Endothelial cell of umbilical vein (primary cell): ENCODE data around the gene ZNF428. TPM values are rescaled to one million over a fixed set of nuclear protein-coding genes. Genes with fewer than 3 reads are reported as not detected.
A peak's percentile ranks its signal among the peaks of the same experiment; 100 is the strongest.

Source experiments
- BruUV-seq: library from RNA; stranded (reverse); fragments of 400-500 nt; replicated peaks from 2 replicates; lab custom pipeline; 2021; lab: Mats Ljungman, UMichigan
- CTCF ChIA-PET: fragments of 300-600, 350-600 bp; sonication (Branson Sonifier 250); formaldehyde crosslinking; loops from one replicate; lab custom pipeline; 2021; ENCODE audit warnings: antibody characterized with exemption, inconsistent platforms; lab: Charles Lee
- POLR2A ChIA-PET: fragments of 300-600, 350-600 bp; sonication (Branson Sonifier 250); formaldehyde crosslinking; loops from one replicate; lab custom pipeline; 2021; ENCODE audit warnings: antibody characterized with exemption, inconsistent platforms; lab: Charles Lee
- DNase-seq: peaks from one replicate; pipeline ENCODE4 v3.0.0-alpha.2; 2011; ENCODE audit warnings: low read depth, low spot score
- FAIRE-seq: peaks from 2 replicates; lab custom pipeline; 2011; peaks lifted over from hg19 to GRCh38; lab: Jason Lieb, UNC
- H2AFZ ChIP-seq: 2 replicates; pipeline ENCODE4 v1.6.0; 2012; ENCODE audit warnings: low read depth, low read length, control low read depth, inconsistent platforms
- H3K27ac ChIP-seq: 2 replicates; pipeline ENCODE4 v1.5.1; 2011; ENCODE audit warnings: low read depth, mild to moderate bottlenecking, control low read depth, low read length, moderate library complexity; ENCODE audit not compliant: insufficient read depth
- H3K27me3 ChIP-seq, 2 experiments: 2 replicates each; pipeline versions ENCODE4 v1.6.0 to v1.6.1; 2011; ENCODE audit warnings: low read length in 2 of 2, mixed read lengths in 1 of 2; ENCODE audit not compliant: control insufficient read depth in 2 of 2, insufficient read depth in 2 of 2
- H3K36me3 ChIP-seq, 2 experiments: 2 replicates in 1 of 2; 3 replicates in 1 of 2; pipeline ENCODE4 v1.5.1; 2011; ENCODE audit warnings: low read length in 2 of 2, mild to moderate bottlenecking in 1 of 2, moderate library complexity in 1 of 2; ENCODE audit not compliant: control insufficient read depth in 2 of 2, insufficient read depth in 2 of 2; ENCODE audit errors: extremely low read depth in 1 of 2
- H3K4me1 ChIP-seq: 3 replicates; pipeline ENCODE4 v1.5.1; 2011; ENCODE audit warnings: mild to moderate bottlenecking, low read length; ENCODE audit not compliant: control insufficient read depth, insufficient read depth; ENCODE audit errors: extremely low read depth
- H3K4me2 ChIP-seq: 2 replicates; pipeline ENCODE4 v1.6.1; 2011; ENCODE audit warnings: low read length, control low read depth, mixed read lengths; ENCODE audit not compliant: insufficient read depth
- H3K4me3 ChIP-seq, 3 experiments: fragments of 200-600 bp in 1 of 3; sonication (generic), shearing (Covaris generic) in 1 of 3; replicated peaks in 1 of 3; 2 replicates each; pipeline ENCODE4 v1.5.1; 2011 to 2016; ENCODE audit warnings: control low read depth in 3 of 3, low read length in 3 of 3, mild to moderate bottlenecking in 2 of 3, inconsistent platforms in 1 of 3, low read depth in 1 of 3, moderate library complexity in 1 of 3; ENCODE audit not compliant: insufficient read depth in 1 of 3
- H3K79me2 ChIP-seq: 2 replicates; pipeline ENCODE4 v1.6.0; 2012; ENCODE audit warnings: low read length, inconsistent platforms; ENCODE audit not compliant: control insufficient read depth, insufficient read depth
- H3K9ac ChIP-seq: replicated peaks from 2 replicates; pipeline ENCODE3; 2011; ENCODE audit warnings: low read length, control low read depth; ENCODE audit not compliant: insufficient read depth; ENCODE audit errors: extremely low read depth
- H3K9me1 ChIP-seq: replicated peaks from 3 replicates; pipeline ENCODE4 v1.6.0; 2011; ENCODE audit warnings: mild to moderate bottlenecking, low read length; ENCODE audit not compliant: control insufficient read depth, insufficient read depth; ENCODE audit errors: extremely low read depth
- H3K9me3 ChIP-seq: replicated peaks from 2 replicates; pipeline ENCODE4 v1.5.1; 2012; ENCODE audit warnings: low read length, inconsistent platforms; ENCODE audit not compliant: control insufficient read depth, insufficient read depth
- H4K20me1 ChIP-seq: replicated peaks from 2 replicates; pipeline ENCODE3; 2011; ENCODE audit warnings: mild to moderate bottlenecking, low read length; ENCODE audit not compliant: control insufficient read depth, insufficient read depth; ENCODE audit errors: extremely low read depth
- CTCF ChIP-seq, 2 donors: IDR thresholded peaks; 1 replicate in 1 of 2; 2 replicates in 1 of 2; pipeline ENCODE4 v1.5.1; 2011; ENCODE audit warnings: low read length in 2 of 2, mild to moderate bottlenecking in 2 of 2, moderate library complexity in 2 of 2, control low read depth in 1 of 2, inconsistent platforms in 1 of 2, low read depth in 1 of 2; ENCODE audit not compliant: insufficient read depth in 1 of 2; ENCODE audit errors: extremely low read depth in 1 of 2
- EZH2 ChIP-seq: IDR thresholded peaks from 2 replicates; pipeline ENCODE4 v1.6.1; 2012; ENCODE audit warnings: borderline replicate concordance, low read depth, mild to moderate bottlenecking, moderate library complexity, low read length, inconsistent platforms; ENCODE audit not compliant: severe bottlenecking
- FOS ChIP-seq: IDR thresholded peaks from 2 replicates; pipeline ENCODE4 v1.6.1; 2011; ENCODE audit warnings: mild to moderate bottlenecking, low read length, moderate library complexity, borderline replicate concordance; ENCODE audit not compliant: insufficient read depth
- GATA2 ChIP-seq: IDR thresholded peaks from 2 replicates; pipeline ENCODE4 v1.7.0; 2011; ENCODE audit warnings: low read depth, mild to moderate bottlenecking, moderate library complexity, mixed read lengths, low read length; ENCODE audit not compliant: insufficient read length, insufficient read depth
- JUN ChIP-seq: IDR thresholded peaks from 2 replicates; pipeline ENCODE4 v1.6.1; 2011; ENCODE audit warnings: borderline replicate concordance, low read depth; ENCODE audit not compliant: insufficient read length, insufficient read depth
- MAX ChIP-seq: IDR thresholded peaks from 2 replicates; pipeline ENCODE4 v1.6.1; 2011; ENCODE audit not compliant: insufficient read depth, insufficient read length
- MYC ChIP-seq: IDR thresholded peaks from one replicate; pipeline ENCODE4 v1.6.1; 2011; ENCODE audit warnings: mild to moderate bottlenecking, low read depth, low read length
- POLR2A ChIP-seq: IDR thresholded peaks from 2 replicates; pipeline ENCODE4 v1.6.1; 2012; ENCODE audit warnings: low read depth, mild to moderate bottlenecking, control low read depth, low read length
- POLR2AphosphoS5 ChIP-seq: IDR thresholded peaks from 2 replicates; pipeline ENCODE4 v1.6.1; 2012; ENCODE audit warnings: low read depth, mild to moderate bottlenecking, control low read depth, low read length, moderate library complexity; ENCODE audit not compliant: insufficient read depth
- dilution Hi-C: fragments of 300-500 bp; cut with MboI; formaldehyde crosslinking; loops from one replicate; pipeline ENCODE4 v1.15.0; 2019; ENCODE audit warnings: low sequenced_read_pairs; ENCODE audit not compliant: extremely low pct_ligation_motif_present
- intact Hi-C: fragments of 100-400 bp; cut with micrococcal nuclease; formaldehyde crosslinking; loops from one replicate; pipeline ENCODE4 v1.10.0; 2022
- polyA plus RNA-seq, 4 experiments: library from polyadenylated mRNA; depleted of rRNA in 3 of 4; stranded (reverse) in 3 of 4; unstranded in 1 of 4; fragments of >200 nt; gene quantifications; 2 replicates each; pipeline versions ENCODE4 v1.2.1 to v1.2.3, GENCODE V29; 2011 to 2012; ENCODE audit warnings: missing spikeins in 1 of 4
- total RNA-seq: library from RNA; stranded (reverse); gene quantifications from 2 replicates; pipeline ENCODE4 v1.2.3, GENCODE V29; 2021

The ZNF428 gene
- total and polyA plus RNA-seq, 2 donors (not counting 3 experiments of a cell fraction or from before 2014, with no cell fraction given), result 29.2 to 56.2 TPM

GRCh38 chr19:43574424-43575155 is 44.8 kb downstream of the ZNF428 start:
- Histone ChIP-seq H3K27ac (peak overlapping the region; percentile 73), H3K9me3 (no peaks in the 10 kb centered on the region), H3K9ac (peak overlapping the region; percentile 87), H3K9me1 (no peaks in the 10 kb centered on the region), H3K79me2 (no peaks in the 10 kb centered on the region), H3K27me3 (no peaks in the 10 kb centered on the region), H4K20me1 (no peaks in the 10 kb centered on the region), H2AFZ (peak overlapping the region; percentile 49), H3K4me2 (peak overlapping the region; percentile 78), H3K4me3 (peak overlapping the region; percentile 52 to 86 (median 79)), H3K36me3 (no peaks in the 10 kb centered on the region), H3K4me1 (peaks cover 7% of the 10 kb centered on the region)
- TSS peak; percentile 97 for BruUV-seq
- peak; percentile 94 for FAIRE-seq
- intact Hi-C loops (loop anchor here (1.0 kb wide), 3 partner anchors 22 to 45 kb away; partner anchors contain the start of genes IRGQ, ZNF428 and ZNF576), dilution Hi-C loops (no loop called here)
- POLR2A ChIA-PET, result interaction anchor here (0.6 kb wide), 1 partner anchor 41 kb away, joined by 3 read pairs; no protein-coding TSS in a partner anchor
- peak; percentile 73 for DNase-seq
- TF ChIP-seq GATA2, result no peak
- no peak for TF ChIP-seq FOS
- no peak for TF ChIP-seq JUN
- TF ChIP-seq POLR2AphosphoS5, result no peak
- TF ChIP-seq CTCF (IDR thresholded peaks at IDR 0.05; ENCODE audit: extremely low read depth in 1 of 2, insufficient read depth in 1 of 2, low read depth in 1 of 2, low read length in 2 of 2), result no peak
- TF ChIP-seq POLR2A, result no peak
- no peak for TF ChIP-seq MAX
- no peak for TF ChIP-seq EZH2
- no peak for TF ChIP-seq MYC
- CTCF ChIA-PET, result interaction anchor here (0.5 to 4.2 kb wide), 9 partner anchors 10 to 258 kb away, joined by 3 to 31 read pairs (median 4); partner anchors contain the start of genes IRGQ and ZNF576
